GM19397 (cell line): ENCODE measurements around the gene TXNL1.
"Not testable (repeated sequence)": the region's sequence is repeated elsewhere in the genome, so short reads cannot be mapped to it uniquely, and the experiment has no call there.

ENCODE experiments used
- ATAC-seq: cut with Tn5 transposase; IDR thresholded peaks from one replicate; pipeline ENCODE4 v1.9.1; 2021; ENCODE audit warnings: mild to moderate bottlenecking, moderate library complexity; ENCODE audit not compliant: unreplicated experiment

Gene TXNL1

GRCh38 chr18:56645415-56646016, 7.1 kb upstream of the TXNL1 start:
- ATAC-seq = no peak

DNA sequence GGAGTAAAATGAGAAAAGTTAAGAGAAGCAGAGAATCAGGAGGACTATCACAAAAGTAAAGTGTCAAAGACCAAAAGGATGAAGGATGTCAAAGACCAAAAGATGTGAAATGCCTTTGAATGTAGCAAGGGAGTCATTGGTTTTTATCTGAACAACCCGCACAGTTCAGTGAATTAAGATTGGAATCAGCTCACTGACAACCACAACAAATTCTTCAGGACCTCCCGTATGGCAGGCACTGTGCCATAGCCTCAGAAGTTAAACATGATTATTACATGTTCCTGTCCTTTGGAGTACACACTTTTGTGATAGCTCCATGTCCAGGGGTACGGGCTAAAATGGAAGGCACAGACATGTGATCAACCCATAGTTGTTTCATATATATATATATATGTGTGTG, 5.0 kb upstream of the TXNL1 start:
- no peak for ATAC-seq

DNA sequence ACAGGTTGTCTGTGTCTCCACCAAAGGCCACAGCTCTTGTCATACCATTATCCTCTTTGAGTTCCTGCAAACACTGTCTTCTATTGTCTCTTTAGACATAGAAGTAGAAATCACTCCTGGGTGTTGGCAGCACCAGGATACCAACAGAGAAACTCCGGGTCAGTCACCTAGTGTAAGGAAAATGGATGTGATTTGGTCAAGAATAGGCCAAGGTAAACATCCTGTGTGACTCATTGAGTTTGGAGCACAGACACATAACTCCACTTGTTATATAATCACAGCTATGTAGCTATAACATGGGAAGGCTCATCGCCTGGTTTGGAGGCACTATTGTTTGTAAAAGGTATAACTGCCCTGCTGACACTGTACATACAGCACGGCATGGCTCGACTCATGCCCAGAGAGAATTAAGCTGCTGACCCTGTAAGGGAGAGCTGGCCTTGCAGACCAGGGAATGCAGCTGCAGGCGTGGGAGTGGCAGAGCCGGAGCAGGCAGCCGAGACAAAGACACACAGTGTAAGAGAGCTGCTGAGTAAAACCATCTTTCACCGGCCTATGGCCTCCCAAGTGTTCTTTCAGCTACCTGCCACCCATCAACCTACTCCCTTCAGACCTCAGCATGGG, 3.4 kb upstream of the TXNL1 start:
- no peak for ATAC-seq

DNA sequence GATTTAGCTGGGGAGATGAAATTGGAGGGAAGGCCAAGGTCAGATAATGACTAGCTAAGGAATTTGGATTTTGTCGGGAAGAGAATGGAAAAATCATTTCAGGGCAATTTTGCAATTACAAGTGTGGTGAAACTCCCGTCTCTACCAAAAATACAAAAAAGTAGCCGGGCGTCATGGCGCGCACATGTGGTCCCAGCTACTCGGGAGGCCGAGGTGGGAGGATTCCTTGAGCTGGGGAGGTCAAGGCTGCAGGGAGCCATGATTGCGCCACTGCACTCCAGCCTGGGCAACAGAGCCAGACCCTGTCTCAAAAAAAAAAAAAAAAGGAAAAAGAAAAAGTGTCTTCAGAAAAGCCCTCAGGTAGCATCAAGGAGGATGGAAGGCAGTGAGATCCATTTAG, 1.2 kb upstream of the TXNL1 start:
- no peak for ATAC-seq

GRCh38 chr18:56639104-56639381, 651 bp upstream of the TXNL1 start:
- ATAC-seq = no peak

DNA sequence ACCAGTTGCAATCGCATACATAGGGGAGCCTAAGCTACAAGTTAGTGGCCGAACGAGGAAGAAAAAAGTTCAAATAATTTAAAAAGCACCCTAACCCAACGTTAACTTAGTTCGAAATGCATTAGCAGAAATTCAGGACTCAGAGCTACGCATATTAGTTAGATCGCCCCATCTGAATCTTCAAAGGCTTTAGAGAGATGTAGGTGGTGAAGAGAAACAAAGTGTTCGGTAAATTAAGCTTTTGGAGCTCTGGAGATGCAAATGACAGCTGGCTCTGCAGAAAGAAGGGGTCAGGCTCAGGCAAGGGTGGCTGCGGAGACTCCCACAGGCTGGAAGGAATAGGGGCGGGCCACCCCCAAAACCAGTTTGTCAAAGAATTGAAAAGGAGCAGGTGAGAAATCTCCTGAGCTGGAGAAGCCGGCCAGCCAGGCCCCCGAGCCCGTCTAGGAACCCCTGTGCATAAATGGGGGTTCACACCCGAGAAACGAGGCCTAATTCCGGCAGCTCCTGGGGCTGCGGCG, 621 bp downstream of the TXNL1 start:
- ATAC-seq = peak; percentile 4

DNA sequence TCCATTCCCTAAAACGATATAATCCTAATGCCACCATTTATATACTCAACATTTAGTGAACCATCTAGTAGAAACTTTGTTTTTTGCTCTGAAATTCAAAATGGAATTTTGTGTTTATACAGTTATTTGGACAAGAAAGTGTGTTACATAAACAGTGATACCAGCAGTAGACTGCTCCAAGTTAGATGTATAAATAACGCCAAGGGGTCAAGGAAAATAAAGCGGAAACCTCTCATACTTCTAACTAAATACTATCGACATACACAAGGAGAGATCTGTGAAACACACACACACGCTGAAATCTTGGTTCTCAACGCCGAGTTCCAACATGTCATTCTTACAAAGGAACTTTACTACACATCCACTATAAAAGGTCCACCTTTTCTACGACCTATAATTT, 1.2 kb downstream of the TXNL1 start:
- no peak for ATAC-seq

GRCh38 chr18:56635007-56635406, 3.4 kb downstream of the TXNL1 start:
- ATAC-seq = no peak

- no peak for ATAC-seq
Observed at GRCh38 chr18:56632070-56633022, 6.0 kb downstream of the TXNL1 start.

DNA sequence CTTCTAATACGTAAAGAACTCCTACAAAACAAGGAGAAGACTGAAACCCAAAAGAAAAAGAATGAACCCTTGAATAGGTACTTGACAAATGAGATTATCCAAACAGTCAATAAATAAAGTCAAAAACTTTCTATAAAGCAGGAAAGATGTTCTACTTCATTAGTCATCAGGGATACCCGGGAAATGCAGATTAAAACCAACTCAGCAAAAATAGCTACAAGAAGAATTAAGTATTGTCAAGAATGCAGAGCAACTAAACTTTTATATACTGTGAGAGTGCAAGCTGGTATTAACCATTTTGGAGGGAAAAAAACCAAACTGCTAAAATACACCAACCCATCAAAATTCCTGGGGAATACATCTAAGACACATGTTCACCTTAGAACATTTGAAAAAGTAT, 10.4 kb downstream of the TXNL1 start:
- no peak for ATAC-seq

- ATAC-seq = no peak
Observed at GRCh38 chr18:56615738-56616520, 22.5 kb downstream of the TXNL1 start.

- no peak for ATAC-seq
Observed at GRCh38 chr18:56606618-56607017, 31.8 kb downstream of the TXNL1 start.

DNA sequence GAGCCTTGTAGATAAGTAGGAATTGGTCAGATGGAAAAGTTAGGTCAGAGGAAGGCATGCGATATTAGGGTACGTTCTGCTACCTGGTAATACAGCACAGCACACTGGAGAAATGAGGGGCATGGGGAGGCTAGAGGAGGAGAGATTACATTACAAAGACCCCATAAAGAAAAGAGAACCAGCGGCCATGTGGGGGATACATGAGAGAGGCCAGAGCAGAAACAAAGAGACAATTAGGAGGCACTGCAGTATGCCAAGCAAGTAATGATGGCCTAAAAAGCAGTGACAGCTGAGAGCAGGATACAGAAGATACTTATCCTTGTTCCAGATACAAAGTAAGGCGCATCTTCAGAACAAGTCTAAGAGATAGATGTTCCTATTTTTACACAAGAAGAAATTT, 40.0 kb downstream of the TXNL1 start:
- no peak for ATAC-seq

DNA sequence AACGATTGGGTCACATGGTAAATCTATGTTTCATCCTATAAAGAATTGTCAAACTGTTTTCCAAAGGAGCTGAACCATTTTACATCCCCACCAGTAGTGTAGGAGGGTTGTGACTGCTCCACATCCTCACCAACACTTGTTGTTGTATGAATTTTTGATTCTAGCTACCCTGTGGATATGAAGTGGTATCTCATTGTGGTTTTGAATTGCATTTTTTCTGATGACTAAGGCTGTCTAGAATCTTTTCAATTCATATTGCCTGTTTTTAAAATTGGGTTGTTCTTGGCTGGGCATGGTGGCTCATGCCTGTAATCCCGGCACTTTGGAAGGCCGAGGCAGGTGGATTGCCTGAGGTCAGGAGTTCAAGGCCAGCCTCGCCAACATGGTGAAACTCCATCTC, 44.5 kb downstream of the TXNL1 start:
- no peak for ATAC-seq

DNA sequence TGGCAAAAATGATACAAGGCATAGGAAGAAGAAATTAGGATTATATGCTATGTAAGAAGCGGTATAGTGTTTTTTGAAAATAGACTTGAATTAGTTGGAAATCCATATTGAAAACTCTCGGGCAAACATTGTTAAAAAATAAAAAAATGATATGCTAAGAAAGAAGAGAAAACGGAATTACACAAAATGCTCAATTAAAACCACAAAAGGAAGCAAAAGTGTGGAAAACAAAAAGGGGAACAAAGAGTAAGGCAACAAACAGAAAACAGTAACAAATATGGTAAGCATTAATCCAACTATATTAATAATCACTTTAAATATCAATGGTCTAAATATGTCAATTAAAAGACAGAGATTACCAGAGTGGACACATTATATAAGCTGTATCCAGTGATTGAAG, 58.4 kb downstream of the TXNL1 start:
- ATAC-seq = no peak

GRCh38 chr18:56579451-56579850, 58.9 kb downstream of the TXNL1 start:
- no peak for ATAC-seq

- ATAC-seq = no peak
Observed at GRCh38 chr18:56576826-56577573, 61.4 kb downstream of the TXNL1 start.

GRCh38 chr18:56575819-56576663, 62.4 kb downstream of the TXNL1 start:
- ATAC-seq = no peak

- ATAC-seq = no peak
Observed at GRCh38 chr18:56574861-56575260, 63.5 kb downstream of the TXNL1 start.

GRCh38 chr18:56572267-56572666, 66.1 kb downstream of the TXNL1 start:
- ATAC-seq = not testable (repeated sequence)
